ENCODE results near the gene KIF1B.

Gene KIF1B

DNA sequence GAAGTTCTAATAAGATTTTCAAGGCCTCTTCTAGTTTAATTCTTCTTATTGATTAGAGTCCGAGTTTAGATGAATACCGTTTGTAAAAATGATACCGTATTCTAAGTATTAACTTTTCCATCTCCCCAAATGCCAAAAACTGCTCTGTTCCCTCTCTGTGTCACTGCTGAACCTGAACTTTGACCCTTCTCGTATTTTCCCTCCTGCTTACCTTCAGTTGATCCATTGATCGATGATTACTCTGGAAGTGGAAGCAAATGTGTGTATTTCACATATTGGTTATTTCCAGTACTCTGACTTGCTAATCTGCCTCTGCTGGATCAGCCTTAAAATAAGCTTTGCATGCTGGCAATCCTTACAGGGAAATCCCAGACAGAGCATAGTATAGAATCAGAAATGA, 68.5 kb downstream of the KIF1B start:
- no peaks in the 10 kb centered on the region for H3K36me3 ChIP-seq (ENCODE audit: insufficient read depth, low read length)

DNA sequence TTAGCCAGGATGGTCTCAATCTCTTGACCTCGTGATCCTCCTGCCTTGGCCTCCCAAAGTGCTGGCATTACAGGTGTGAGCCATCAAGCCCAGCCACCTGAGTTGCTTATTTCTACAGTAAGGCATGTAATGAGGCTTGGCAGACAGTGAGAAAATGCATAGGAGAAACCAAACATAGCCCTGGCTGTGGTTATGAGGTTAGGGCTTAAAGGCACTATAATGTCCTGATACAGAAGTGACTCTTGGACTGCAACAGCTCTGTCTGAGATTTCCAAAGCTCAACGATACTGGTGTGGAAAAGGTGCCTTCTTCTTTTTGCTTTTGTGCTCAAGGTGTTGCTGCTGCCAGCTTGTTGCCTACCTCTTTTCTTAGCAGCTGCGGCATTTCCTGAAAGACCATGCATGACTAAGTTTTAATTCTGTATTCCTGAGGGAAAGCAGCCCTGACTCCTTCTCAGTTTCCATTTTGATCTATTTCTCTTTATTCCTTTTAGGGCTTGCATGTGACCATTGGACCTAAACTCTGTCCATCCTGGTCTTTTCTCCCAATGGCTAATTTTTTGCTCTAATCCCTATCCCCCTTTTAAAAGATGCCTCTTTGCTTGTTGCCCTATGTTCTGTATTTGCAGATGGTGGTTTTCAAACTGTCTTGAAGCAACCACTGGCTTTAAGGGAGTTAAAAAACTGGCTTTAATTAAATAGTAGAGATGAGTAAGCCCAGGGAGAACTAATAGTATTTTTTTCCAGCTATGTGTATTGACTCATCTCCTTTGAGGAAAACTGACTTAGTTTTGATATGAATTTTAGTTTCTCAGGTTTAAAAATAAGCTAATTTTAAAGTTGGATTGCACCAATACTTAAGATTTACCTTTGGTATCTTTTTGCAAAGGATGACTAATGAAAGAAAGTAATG, 70.3 kb downstream of the KIF1B start:
- no peaks in the 10 kb centered on the region for H3K9me3 ChIP-seq (ENCODE audit: low read length)
- no peaks in the 10 kb centered on the region for H3K9me2 ChIP-seq (ENCODE audit: low read depth, low read length)
- TF ChIP-seq, protein P1, sequence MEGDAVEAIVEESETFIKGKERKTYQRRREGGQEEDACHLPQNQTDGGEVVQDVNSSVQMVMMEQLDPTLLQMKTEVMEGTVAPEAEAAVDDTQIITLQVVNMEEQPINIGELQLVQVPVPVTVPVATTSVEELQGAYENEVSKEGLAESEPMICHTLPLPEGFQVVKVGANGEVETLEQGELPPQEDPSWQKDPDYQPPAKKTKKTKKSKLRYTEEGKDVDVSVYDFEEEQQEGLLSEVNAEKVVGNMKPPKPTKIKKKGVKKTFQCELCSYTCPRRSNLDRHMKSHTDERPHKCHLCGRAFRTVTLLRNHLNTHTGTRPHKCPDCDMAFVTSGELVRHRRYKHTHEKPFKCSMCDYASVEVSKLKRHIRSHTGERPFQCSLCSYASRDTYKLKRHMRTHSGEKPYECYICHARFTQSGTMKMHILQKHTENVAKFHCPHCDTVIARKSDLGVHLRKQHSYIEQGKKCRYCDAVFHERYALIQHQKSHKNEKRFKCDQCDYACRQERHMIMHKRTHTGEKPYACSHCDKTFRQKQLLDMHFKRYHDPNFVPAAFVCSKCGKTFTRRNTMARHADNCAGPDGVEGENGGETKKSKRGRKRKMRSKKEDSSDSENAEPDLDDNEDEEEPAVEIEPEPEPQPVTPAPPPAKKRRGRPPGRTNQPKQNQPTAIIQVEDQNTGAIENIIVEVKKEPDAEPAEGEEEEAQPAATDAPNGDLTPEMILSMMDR (IDR thresholded peaks at IDR 0.05; ENCODE audit: low read length), result no peak
- TF ChIP-seq EZH2 (IDR thresholded peaks at IDR 0.05; ENCODE audit: borderline replicate concordance, low read length), result no peak
- no peak overlapping the region for H2AFZ ChIP-seq (ENCODE audit: low read length)
- H3K36me3 ChIP-seq (ENCODE audit: insufficient read depth, low read length), result no peaks in the 10 kb centered on the region
- no peaks in the 10 kb centered on the region for H3K4me1 ChIP-seq (ENCODE audit: insufficient read depth, low read length, severe bottlenecking)
- no peak overlapping the region for H3K9ac ChIP-seq (ENCODE audit: low read length)
- no peaks in the 10 kb centered on the region for H3K79me2 ChIP-seq (ENCODE audit: insufficient read depth, low read length)
- no peaks in the 10 kb centered on the region for H4K20me1 ChIP-seq (ENCODE audit: insufficient read depth, low read length)
- H3K27me3 ChIP-seq (ENCODE audit: insufficient read depth, low read length), result no peaks in the 10 kb centered on the region
- H3K27ac ChIP-seq (ENCODE audit: low read depth, low read length, poor library complexity, severe bottlenecking), result no peak overlapping the region
- no peak overlapping the region for H3K4me3 ChIP-seq (ENCODE audit: low read depth, low read length, poor library complexity, severe bottlenecking)
- no peaks in the 10 kb centered on the region for H3F3A ChIP-seq (ENCODE audit: insufficient read depth, low read length)
- no peak overlapping the region for H3K4me2 ChIP-seq (ENCODE audit: low read length)

More for the DNA sequence above, 68.5 kb downstream of the KIF1B start:
- Histone ChIP-seq H3F3A (ENCODE audit: insufficient read depth, low read length) (no peaks in the 10 kb centered on the region), H3K9ac (ENCODE audit: low read length) (no peak overlapping the region), H3K4me2 (ENCODE audit: low read length) (no peak overlapping the region), H3K79me2 (ENCODE audit: insufficient read depth, low read length) (no peaks in the 10 kb centered on the region), H3K4me3 (ENCODE audit: low read depth, low read length, poor library complexity, severe bottlenecking) (no peak overlapping the region), H3K4me1 (ENCODE audit: insufficient read depth, low read length, severe bottlenecking) (no peaks in the 10 kb centered on the region), H3K27ac (ENCODE audit: low read depth, low read length, poor library complexity, severe bottlenecking) (no peak overlapping the region), H2AFZ (ENCODE audit: low read length) (no peak overlapping the region), H4K20me1 (ENCODE audit: insufficient read depth, low read length) (no peaks in the 10 kb centered on the region), H3K9me2 (ENCODE audit: low read depth, low read length) (no peaks in the 10 kb centered on the region), H3K9me3 (ENCODE audit: low read length) (no peaks in the 10 kb centered on the region), H3K27me3 (ENCODE audit: insufficient read depth, low read length) (0 out of 2 replicates have a peak, but pooled peaks cover 3% of the 10 kb centered on the region)
- TF ChIP-seq EZH2 (IDR thresholded peaks at IDR 0.05; ENCODE audit: borderline replicate concordance, low read length), result no peak
- TF ChIP-seq, protein P1 (IDR thresholded peaks at IDR 0.05; ENCODE audit: low read length), result no peak

DNA sequence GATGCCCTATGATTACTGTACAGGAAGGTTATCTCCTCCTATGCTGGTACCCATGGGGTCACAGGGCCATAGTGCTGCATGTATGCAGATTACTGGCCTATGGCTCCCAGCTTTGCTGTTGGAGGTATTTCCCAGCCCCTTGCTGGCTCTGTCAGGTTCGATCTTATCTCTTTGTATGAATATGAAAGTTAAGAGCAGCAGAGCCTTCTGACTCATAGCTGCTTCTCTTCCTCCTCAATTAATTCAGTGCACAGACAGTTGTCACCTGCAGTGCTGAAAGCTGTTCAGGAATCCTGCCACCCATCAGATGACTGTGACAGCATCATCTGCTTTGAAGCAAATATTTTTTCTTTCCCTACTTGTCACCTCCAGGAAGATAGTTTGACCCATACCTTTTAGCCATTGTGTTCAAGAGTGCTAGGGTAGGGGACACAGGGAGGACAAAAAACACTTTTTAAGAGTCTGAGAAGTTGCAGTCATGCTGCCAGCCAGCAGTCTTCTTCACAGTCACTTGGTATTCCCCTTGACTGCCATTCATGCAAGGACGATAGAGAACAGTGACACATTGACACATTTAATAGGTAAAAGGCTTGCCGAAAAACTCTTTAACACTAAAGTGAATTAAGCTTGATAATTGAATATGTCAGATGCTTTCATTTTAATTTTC, 73.1 kb downstream of the KIF1B start:
- Histone ChIP-seq H4K20me1 (ENCODE audit: insufficient read depth, low read length) (no peaks in the 10 kb centered on the region), H2AFZ (ENCODE audit: low read length) (no peak overlapping the region), H3K9ac (ENCODE audit: low read length) (no peak overlapping the region), H3K9me2 (ENCODE audit: low read depth, low read length) (no peaks in the 10 kb centered on the region), H3K4me1 (ENCODE audit: insufficient read depth, low read length, severe bottlenecking) (no peaks in the 10 kb centered on the region), H3K9me3 (ENCODE audit: low read length) (no peaks in the 10 kb centered on the region), H3K27me3 (ENCODE audit: insufficient read depth, low read length) (no peaks in the 10 kb centered on the region), H3F3A (ENCODE audit: insufficient read depth, low read length) (no peaks in the 10 kb centered on the region), H3K27ac (ENCODE audit: low read depth, low read length, poor library complexity, severe bottlenecking) (no peak overlapping the region), H3K4me3 (ENCODE audit: low read depth, low read length, poor library complexity, severe bottlenecking) (no peak overlapping the region), H3K36me3 (ENCODE audit: insufficient read depth, low read length) (no peaks in the 10 kb centered on the region), H3K4me2 (ENCODE audit: low read length) (no peak overlapping the region), H3K79me2 (ENCODE audit: insufficient read depth, low read length) (no peaks in the 10 kb centered on the region)
- TF ChIP-seq EZH2 (IDR thresholded peaks at IDR 0.05; ENCODE audit: borderline replicate concordance, low read length), result no peak
- TF ChIP-seq, protein P1 (IDR thresholded peaks at IDR 0.05; ENCODE audit: low read length), result no peak

All from OCI-LY1 (cell line).